Peyer's patch (tissue), 4 donors: ENCODE measurements around the gene KCNQ1OT1.

ENCODE experiments used
- POLR2A ChIP-seq, 2 donors: fragments of 450-650 bp; IDR thresholded peaks; one replicate each; pipeline ENCODE4 v1.5.1; 2017; ENCODE audit warnings: antibody characterized with exemption in 2 of 2, mild to moderate bottlenecking in 2 of 2, moderate library complexity in 2 of 2
- TF ChIP-seq, protein P1 (sequence below), 6 experiments: fragments of 450-650 bp in 4 of 6; fragments of 200-600 bp in 2 of 6; sonication (generic) in 1 of 6; IDR thresholded peaks; one replicate each; pipeline ENCODE4 v1.5.1; 2017 to 2019; ENCODE audit warnings: antibody characterized with exemption in 6 of 6, mild to moderate bottlenecking in 3 of 6, moderate library complexity in 1 of 6

DNA sequence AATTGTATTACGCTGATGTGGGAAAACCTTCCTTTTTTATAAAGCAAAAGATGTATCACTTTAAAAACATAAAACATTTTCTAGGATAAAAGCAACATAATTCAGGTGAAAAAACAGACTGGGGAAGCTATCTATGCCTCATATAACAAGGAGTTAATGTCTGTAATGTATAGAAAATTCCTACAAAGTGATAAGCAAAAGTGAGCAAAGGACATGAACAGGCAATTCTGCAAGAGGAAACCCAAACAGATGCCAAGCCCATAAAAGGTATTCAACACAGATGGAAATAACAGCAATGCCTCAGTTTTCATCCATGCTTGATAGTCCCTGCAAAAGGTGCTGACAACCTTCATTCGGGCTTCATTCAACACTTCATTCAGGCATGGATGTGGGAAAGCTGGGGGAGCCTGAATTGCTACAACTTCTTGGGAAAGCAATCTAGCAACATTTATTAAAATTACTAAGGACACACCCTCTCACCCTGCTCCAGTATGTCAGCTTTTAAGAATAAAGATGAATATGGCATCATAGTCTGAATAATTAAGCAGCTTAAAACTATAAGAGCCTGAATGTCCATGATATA lies 39.3 kb downstream of the KCNQ1OT1 start:
- TF ChIP-seq, protein P1, sequence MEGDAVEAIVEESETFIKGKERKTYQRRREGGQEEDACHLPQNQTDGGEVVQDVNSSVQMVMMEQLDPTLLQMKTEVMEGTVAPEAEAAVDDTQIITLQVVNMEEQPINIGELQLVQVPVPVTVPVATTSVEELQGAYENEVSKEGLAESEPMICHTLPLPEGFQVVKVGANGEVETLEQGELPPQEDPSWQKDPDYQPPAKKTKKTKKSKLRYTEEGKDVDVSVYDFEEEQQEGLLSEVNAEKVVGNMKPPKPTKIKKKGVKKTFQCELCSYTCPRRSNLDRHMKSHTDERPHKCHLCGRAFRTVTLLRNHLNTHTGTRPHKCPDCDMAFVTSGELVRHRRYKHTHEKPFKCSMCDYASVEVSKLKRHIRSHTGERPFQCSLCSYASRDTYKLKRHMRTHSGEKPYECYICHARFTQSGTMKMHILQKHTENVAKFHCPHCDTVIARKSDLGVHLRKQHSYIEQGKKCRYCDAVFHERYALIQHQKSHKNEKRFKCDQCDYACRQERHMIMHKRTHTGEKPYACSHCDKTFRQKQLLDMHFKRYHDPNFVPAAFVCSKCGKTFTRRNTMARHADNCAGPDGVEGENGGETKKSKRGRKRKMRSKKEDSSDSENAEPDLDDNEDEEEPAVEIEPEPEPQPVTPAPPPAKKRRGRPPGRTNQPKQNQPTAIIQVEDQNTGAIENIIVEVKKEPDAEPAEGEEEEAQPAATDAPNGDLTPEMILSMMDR (IDR thresholded peaks at IDR 0.05): no peak
- TF ChIP-seq POLR2A (IDR thresholded peaks at IDR 0.05): no peak
